HepG2 (cell line): ENCODE results near the gene POLN. TPM values are rescaled to one million over a fixed set of nuclear protein-coding genes. Genes with fewer than 3 reads are reported as not detected.
A peak's percentile ranks its signal among the peaks of the same experiment; 100 is the strongest.

Experiments
- BATF2 ChIP-seq: sonication (generic); formaldehyde crosslinking; IDR thresholded peaks from 2 replicates; pipeline ENCODE4 v1.8.0; 2022; ENCODE audit warnings: mild to moderate bottlenecking, missing genetic modification reagents, moderate library complexity
- EP300 ChIP-seq, 3 experiments: sonication (generic) in 1 of 3; formaldehyde crosslinking in 1 of 3; IDR thresholded peaks; 2 replicates each; pipeline versions ENCODE4 v1.5.1 to v1.6.1; 2011 to 2020; ENCODE audit warnings: low read depth in 2 of 3, low read length in 2 of 3, borderline replicate concordance in 1 of 3, improper control_type of control experiment in 1 of 3, mild to moderate bottlenecking in 1 of 3, missing genetic modification reagents in 1 of 3, moderate library complexity in 1 of 3
- ETV5 ChIP-seq: IDR thresholded peaks from 2 replicates; pipeline ENCODE4 v1.6.1; 2018; ENCODE audit warnings: missing biosample characterization, missing genetic modification reagents, inconsistent platforms, borderline replicate concordance
- FIP1L1 ChIP-seq: fragments of 200-400 bp; formaldehyde crosslinking; IDR thresholded peaks from 2 replicates; pipeline ENCODE4 v1.6.1; 2018; ENCODE audit warnings: low read depth, mild to moderate bottlenecking, low read length, moderate library complexity, borderline replicate concordance; ENCODE audit not compliant: insufficient read depth
- FOXO4 ChIP-seq: sonication (generic); formaldehyde crosslinking; conservative IDR thresholded peaks from 2 replicates; pipeline ENCODE4 v1.8.1; 2023; ENCODE audit warnings: missing genetic modification reagents
- GLI4 ChIP-seq: sonication (generic); formaldehyde crosslinking; IDR thresholded peaks from 2 replicates; pipeline ENCODE4 v1.5.1; 2020; ENCODE audit warnings: missing genetic modification reagents, mild to moderate bottlenecking, moderate library complexity, borderline replicate concordance
- HNRNPUL1 ChIP-seq: fragments of 200-400 bp; formaldehyde crosslinking; IDR thresholded peaks from 2 replicates; pipeline ENCODE4 v1.6.1; 2017; ENCODE audit warnings: low read depth, mild to moderate bottlenecking, low read length, moderate library complexity
- ISL2 ChIP-seq: sonication (generic); formaldehyde crosslinking; IDR thresholded peaks from 2 replicates; pipeline ENCODE4 v1.5.0; 2020; ENCODE audit warnings: missing genetic modification reagents
- PPARG ChIP-seq: conservative IDR thresholded peaks from 2 replicates; pipeline ENCODE4 v1.6.1; 2016; ENCODE audit warnings: missing biosample characterization, missing genetic modification reagents
- RFX5 ChIP-seq: IDR thresholded peaks from 2 replicates; pipeline ENCODE4 v1.6.1; 2011; ENCODE audit warnings: low read depth, low read length, improper control_type of control experiment
- SAFB2 ChIP-seq: sonication (generic); formaldehyde crosslinking; IDR thresholded peaks from 2 replicates; pipeline ENCODE4 v1.5.1; 2020; ENCODE audit warnings: missing genetic modification reagents, low read depth, mild to moderate bottlenecking, borderline replicate concordance
- SIX1 ChIP-seq: sonication (generic); formaldehyde crosslinking; IDR thresholded peaks from 2 replicates; pipeline ENCODE4 v1.4.0; 2020; ENCODE audit warnings: missing genetic modification reagents, borderline replicate concordance
- SKI ChIP-seq: fragments of 450-650 bp; IDR thresholded peaks from one replicate; pipeline ENCODE4 v1.6.1; 2018; ENCODE audit warnings: mild to moderate bottlenecking; ENCODE audit not compliant: partially characterized antibody
- TAF1 ChIP-seq: sonication (generic); formaldehyde crosslinking; IDR thresholded peaks from 2 replicates; pipeline ENCODE4 v1.4.0; 2020; ENCODE audit warnings: missing genetic modification reagents
- TEAD3 ChIP-seq: optimal IDR thresholded peaks from 2 replicates; pipeline ENCODE3; 2016; ENCODE audit warnings: borderline replicate concordance
- TEF ChIP-seq: sonication (generic); formaldehyde crosslinking; IDR thresholded peaks from 2 replicates; pipeline ENCODE4 v1.5.0; 2020; ENCODE audit warnings: missing genetic modification reagents
- ZMYM2 ChIP-seq: sonication (generic); formaldehyde crosslinking; IDR thresholded peaks from 2 replicates; pipeline ENCODE4 v1.8.0; 2022; ENCODE audit warnings: mild to moderate bottlenecking, missing genetic modification reagents
- ZNF235 ChIP-seq: sonication (generic); formaldehyde crosslinking; IDR thresholded peaks from 2 replicates; pipeline ENCODE4 v1.8.1; 2023; ENCODE audit warnings: mild to moderate bottlenecking, missing genetic modification reagents, borderline replicate concordance
- ZNF431 ChIP-seq: sonication (generic); formaldehyde crosslinking; IDR thresholded peaks from 2 replicates; pipeline ENCODE4 v1.9.0; 2022; ENCODE audit warnings: missing genetic modification reagents, low read depth, mild to moderate bottlenecking, borderline replicate concordance
- ZNF546 ChIP-seq: sonication (generic); formaldehyde crosslinking; conservative IDR thresholded peaks from 2 replicates; pipeline ENCODE4 v1.8.1; 2023; ENCODE audit warnings: mild to moderate bottlenecking, missing genetic modification reagents
- ZNF609 ChIP-seq: sonication (generic); formaldehyde crosslinking; IDR thresholded peaks from 2 replicates; pipeline ENCODE4 v1.4.0; 2020; ENCODE audit warnings: mild to moderate bottlenecking, missing genetic modification reagents, borderline replicate concordance
- ZSCAN30 ChIP-seq: sonication (generic); formaldehyde crosslinking; IDR thresholded peaks from 2 replicates; pipeline ENCODE4 v1.5.0; 2020; ENCODE audit warnings: mild to moderate bottlenecking, missing genetic modification reagents
- polyA plus RNA-seq, 8 experiments: library from polyadenylated mRNA; depleted of rRNA in 3 of 8; stranded (reverse) in 7 of 8; unstranded in 1 of 8; fragments of >200 nt; fragmentation: Illumina TruSeq in 4 of 8; extraction: Trizol in 4 of 8; gene quantifications; 2 replicates each; pipeline versions ENCODE4 v1.2.1 to v1.2.3, GENCODE V29; 2011 to 2016; ENCODE audit warnings: low read depth in 4 of 8, missing spikeins in 1 of 8, mixed read lengths in 1 of 8; ENCODE audit not compliant: insufficient read depth in 1 of 8
- total RNA-seq, 5 experiments: library from RNA; depleted of rRNA; stranded (reverse); fragments of >200 nt; fragmentation: Illumina TruSeq; extraction: Trizol; gene quantifications; 2 replicates each; pipeline ENCODE4 v1.2.3, GENCODE V29; 2016; ENCODE audit warnings: low read depth in 1 of 5

The POLN gene
- total and polyA plus RNA-seq, 2 of the 13 experiments (the other 11 are each of a cell fraction or from before 2014, with no cell fraction given) = 0.93 to 1.5 TPM

GRCh38 chr4:2172627-2173231, 69.2 kb downstream of the POLN start (continued):
- TF ChIP-seq ZNF235 (CRISPR knock-in tag) (no peak), FOXO4 (CRISPR knock-in tag) (no peak), TEF (CRISPR knock-in tag) (no peak), SKI (no peak), HNRNPUL1 (no peak), ZNF431 (CRISPR knock-in tag) (no peak), PPARG (CRISPR knock-in tag) (peak; percentile 86), GLI4 (CRISPR knock-in tag) (no peak), ISL2 (CRISPR knock-in tag) (peak; percentile 72; the same call in 1 of the 2 replicates), ZNF546 (CRISPR knock-in tag) (no peak), BATF2 (CRISPR knock-in tag) (no peak), SIX1 (CRISPR knock-in tag) (no peak), TAF1 (no peak), ZNF609 (CRISPR knock-in tag) (peak; percentile 33; the same call in 1 of the 2 replicates), TEAD3 (peak; percentile 38), SAFB2 (CRISPR knock-in tag) (no peak), FIP1L1 (no peak), ZSCAN30 (CRISPR knock-in tag) (no peak), EP300 (IDR thresholded peaks at IDR 0.05; ENCODE audit: low read depth in 2 of 2, low read length in 2 of 2) (peak in 1 of 2 experiments; percentile 44; a peak in 2 of 4 replicates), EP300 (CRISPR knock-in tag; IDR thresholded peaks at IDR 0.05; ENCODE audit: borderline replicate concordance) (no peak), ZMYM2 (CRISPR knock-in tag) (no peak), RFX5 (no peak), ETV5 (0 out of 2 replicates have a peak, but pooled peaks have one; percentile 16)
